HTR-8/SVneo (cell line): Measurements from ENCODE around the gene EDEM2.
"Not testable (repeated sequence)": the region's sequence is repeated elsewhere in the genome, so short reads cannot be mapped to it uniquely, and the experiment has no call there.

Source experiments
- DNase-seq: peaks from one replicate; pipeline ENCODE4 v3.0.0; 2011; ENCODE audit warnings: low spot score, mixed read lengths; ENCODE audit not compliant: insufficient read length
- FAIRE-seq: peaks from 2 replicates; lab custom pipeline; 2011; peaks lifted over from hg19 to GRCh38; lab: Jason Lieb, UNC

The EDEM2 gene

GRCh38 chr20:35133031-35133430 is 14.1 kb downstream of the EDEM2 start:
- FAIRE-seq (no peak), DNase-seq (no peak)

- FAIRE-seq (no peak), DNase-seq (no peak)
Measured at GRCh38 chr20:35131934-35132333, 15.2 kb downstream of the EDEM2 start.

- DNase-seq: no peak
- FAIRE-seq: no peak
Measured at GRCh38 chr20:35129647-35130069, 17.5 kb downstream of the EDEM2 start.

- no peak for FAIRE-seq
- no peak for DNase-seq
Measured at GRCh38 chr20:35125753-35126152, 21.4 kb downstream of the EDEM2 start.

- FAIRE-seq: no peak
- no peak for DNase-seq
Measured at GRCh38 chr20:35122756-35123405, 24.3 kb downstream of the EDEM2 start.

- no peak for DNase-seq
- FAIRE-seq: no peak
Measured at GRCh38 chr20:35121186-35121585, 25.9 kb downstream of the EDEM2 start.

- DNase-seq (no peak), FAIRE-seq (no peak)
Measured at GRCh38 chr20:35120012-35120701, 27.0 kb downstream of the EDEM2 start.

- FAIRE-seq (no peak), DNase-seq (no peak)
Measured at GRCh38 chr20:35117629-35118028, 29.5 kb downstream of the EDEM2 start.

- FAIRE-seq (no peak), DNase-seq (no peak)
Measured at GRCh38 chr20:35117196-35117595, 29.9 kb downstream of the EDEM2 start.

GRCh38 chr20:35116258-35116657 is 30.9 kb downstream of the EDEM2 start:
- FAIRE-seq: no peak
- DNase-seq: no peak

GRCh38 chr20:35115606-35116005 is 31.5 kb downstream of the EDEM2 start:
- no peak for DNase-seq
- no peak for FAIRE-seq

GRCh38 chr20:35112276-35112675 is 34.9 kb downstream of the EDEM2 start:
- FAIRE-seq, DNase-seq: not testable (repeated sequence)

- FAIRE-seq (no peak), DNase-seq (no peak)
Measured at GRCh38 chr20:35111141-35111888, 35.8 kb downstream of the EDEM2 start.

GRCh38 chr20:35108921-35109320 is 38.2 kb downstream of the EDEM2 start:
- DNase-seq (no peak), FAIRE-seq (no peak)

- FAIRE-seq (no peak), DNase-seq (no peak)
Measured at GRCh38 chr20:35106827-35107380, 40.2 kb downstream of the EDEM2 start.

- no peak for FAIRE-seq
- DNase-seq: no peak
Measured at GRCh38 chr20:35104685-35105295, 42.3 kb downstream of the EDEM2 start.

- DNase-seq (no peak), FAIRE-seq (peak; percentile 26)
Measured at GRCh38 chr20:35101620-35102019, 45.5 kb downstream of the EDEM2 start.

- DNase-seq (peak; percentile 54), FAIRE-seq (no peak)
Measured at GRCh38 chr20:35093267-35093884, 53.8 kb downstream of the EDEM2 start.

GRCh38 chr20:35092524-35093266 is 54.4 kb downstream of the EDEM2 start, which contains the start of gene TRPC4AP:
Gene TRPC4AP, minus strand, starts transcription at chr20:35092807. Its CDS starts 26 bp downstream, at chr20:35092781.
- DNase-seq (peak; percentile 93), FAIRE-seq (peak; percentile 96)
